NCI-H2107 (cell line): ENCODE results near the gene JMJD1C.
"Not testable (repeated sequence)": the region's sequence is repeated elsewhere in the genome, so short reads cannot be mapped to it uniquely, and the experiment has no call there.

Source experiments
- DNase-seq: peaks from one replicate; lab custom pipeline; 2025; lab: John Stamatoyannopoulos, UW

The JMJD1C gene

DNA sequence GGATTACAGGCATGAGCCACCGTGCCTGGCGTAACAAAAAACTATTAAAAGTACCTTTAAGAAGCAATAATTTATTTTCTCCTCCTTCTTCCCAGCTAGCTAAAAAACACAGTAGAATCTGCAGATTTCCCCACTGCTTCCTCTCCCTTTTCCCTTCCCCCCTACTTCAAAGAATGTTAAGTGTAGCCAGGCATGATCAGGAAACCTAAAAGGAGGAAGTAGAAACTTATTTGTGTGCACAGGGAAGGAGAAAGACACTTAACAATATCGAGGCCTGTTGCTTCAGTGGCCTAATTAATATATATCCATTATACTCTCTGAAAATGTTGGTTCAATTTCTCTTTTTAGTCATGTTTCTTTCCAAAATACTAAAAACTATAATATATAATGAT, 204.9 kb downstream of the JMJD1C start:
- DNase-seq, result no peak

GRCh38 chr10:63260103-63260859, 205.5 kb downstream of the JMJD1C start:
- no peak for DNase-seq

DNA sequence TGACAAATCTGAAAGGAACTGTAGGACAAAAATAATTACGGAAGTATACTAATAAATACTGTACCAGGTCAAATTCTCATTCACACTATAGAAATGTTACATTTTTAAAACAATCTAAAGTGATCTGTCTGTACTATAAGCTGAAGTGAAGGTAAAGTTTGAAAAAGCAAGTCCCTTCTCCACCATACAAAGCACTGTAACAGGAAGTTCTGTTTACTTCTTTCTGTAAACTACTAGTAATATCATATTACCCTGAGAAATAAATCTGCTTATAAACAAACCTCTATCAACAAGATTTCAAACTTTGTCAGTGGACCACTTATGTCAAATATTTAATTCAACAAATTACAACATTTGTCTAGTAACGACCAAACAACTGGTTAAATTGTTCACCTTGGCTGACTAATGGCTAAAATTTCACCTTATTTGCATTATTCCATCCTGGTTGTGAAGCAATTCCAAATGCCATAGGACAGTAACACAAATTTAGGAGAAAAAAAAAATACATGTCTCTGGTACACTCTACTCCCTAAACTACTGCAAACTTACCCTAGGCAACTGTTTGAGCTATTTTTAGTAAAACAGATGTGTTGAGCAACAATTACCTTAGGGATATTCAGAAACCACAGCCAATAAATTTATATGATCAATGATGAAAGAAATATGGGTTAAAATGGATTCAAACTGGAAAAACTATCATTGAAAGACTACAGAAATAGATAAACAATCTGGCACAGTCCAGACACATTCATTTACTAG, 206.7 kb downstream of the JMJD1C start:
- no peak for DNase-seq

- no peak for DNase-seq
Observed at GRCh38 chr10:63257778-63258177, 208.0 kb downstream of the JMJD1C start.

DNA sequence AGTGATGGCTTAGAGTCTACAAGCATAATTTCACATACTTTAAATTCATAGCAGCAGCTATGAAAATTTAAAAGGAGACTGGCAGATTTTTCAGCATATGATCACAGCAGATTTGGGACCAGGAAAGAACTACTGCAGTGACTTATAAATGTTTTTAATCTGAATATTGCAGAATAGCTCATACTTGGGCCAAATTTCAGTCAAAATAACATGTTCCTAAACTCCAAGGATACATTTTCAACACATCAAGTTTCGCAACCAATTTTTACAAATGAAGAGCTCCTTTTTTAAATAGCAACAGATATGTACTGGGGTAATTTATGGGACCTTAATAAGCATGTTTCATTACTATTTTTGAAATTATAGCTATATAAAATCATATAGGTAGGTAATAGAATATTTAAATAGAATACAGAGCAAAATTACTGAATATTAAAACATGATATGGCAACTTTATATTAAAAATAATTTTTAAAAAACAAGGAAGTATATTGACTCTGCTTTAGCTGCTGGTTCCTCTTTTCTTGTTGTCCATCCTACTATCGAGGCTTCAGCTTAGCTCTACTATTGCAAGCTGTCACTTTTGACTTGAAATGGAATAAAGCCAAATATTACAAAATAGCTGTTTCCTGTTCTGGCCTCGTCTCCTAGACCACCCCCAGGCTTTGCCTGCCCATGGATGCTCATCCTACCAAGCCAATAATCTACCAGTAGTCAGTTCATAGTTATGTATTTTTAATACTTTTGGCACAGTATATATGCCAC, 209.6 kb downstream of the JMJD1C start:
- no peak for DNase-seq

DNA sequence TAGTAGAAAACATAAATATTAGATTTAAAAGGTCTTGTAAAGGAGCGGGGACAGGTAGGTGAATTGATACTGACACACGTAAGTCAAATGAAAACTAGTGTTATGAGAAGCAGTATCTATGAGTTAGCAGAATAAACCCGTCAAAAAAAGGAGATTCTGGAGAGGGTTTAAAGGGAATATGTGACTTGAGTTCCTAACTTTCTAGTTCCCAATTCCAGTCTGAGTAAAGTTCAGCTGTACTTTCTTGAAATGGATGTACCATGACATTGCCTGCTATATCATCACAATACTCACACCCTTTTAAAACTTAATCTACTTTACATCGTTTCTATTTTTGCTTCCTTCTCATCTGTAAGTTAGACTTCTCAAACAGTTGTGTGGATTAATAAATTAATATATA, 210.5 kb downstream of the JMJD1C start:
- no peak for DNase-seq

DNA sequence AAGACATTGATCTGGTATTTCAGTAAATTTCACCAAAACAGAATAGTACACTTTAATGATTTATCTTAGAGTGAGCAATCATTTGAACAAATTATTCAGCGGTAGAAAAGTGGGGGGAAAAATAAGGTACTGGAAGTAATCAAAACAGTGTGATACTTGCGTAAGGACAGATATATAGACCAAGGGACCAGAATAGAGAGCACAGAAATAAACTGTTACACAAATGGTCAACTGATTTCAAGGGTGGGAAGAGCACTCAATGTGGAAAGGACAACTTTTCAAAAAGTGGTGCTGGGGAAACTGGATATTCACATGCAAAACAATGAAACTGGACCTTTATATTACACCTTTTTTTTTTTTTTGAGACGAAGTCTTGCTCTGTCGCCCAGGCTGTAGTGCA, 212.7 kb downstream of the JMJD1C start:
- DNase-seq, result no peak

DNA sequence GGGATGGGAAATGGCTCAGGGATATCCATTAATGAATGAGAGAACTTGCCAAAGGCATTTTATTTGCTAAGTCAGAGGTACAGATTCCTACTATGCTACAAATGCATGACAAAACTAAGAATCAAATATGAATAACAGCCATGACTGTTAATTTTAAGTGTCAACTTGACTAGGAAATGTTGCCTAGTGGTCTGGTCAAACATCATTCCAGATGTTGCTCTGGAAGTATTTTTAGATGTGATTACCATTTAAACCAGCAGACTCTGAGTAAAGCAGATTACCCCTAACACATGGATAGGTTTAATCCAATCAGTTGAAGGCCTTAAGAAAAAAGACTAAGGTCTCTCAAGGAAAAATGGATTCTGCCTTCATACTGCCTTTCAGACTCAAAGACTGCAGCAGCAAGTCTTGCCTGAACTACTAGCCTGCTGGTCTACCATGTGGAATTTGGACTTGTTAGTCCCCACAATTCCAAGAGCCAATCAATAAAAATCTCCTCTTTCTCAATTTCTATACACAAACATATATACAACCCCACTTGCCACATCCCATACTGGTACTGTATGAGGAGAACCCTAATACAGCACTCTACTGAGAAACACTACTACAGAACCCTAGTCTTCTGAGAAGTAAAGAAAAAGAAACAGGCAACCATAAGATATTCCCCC, 213.5 kb downstream of the JMJD1C start:
- no peak for DNase-seq

DNA sequence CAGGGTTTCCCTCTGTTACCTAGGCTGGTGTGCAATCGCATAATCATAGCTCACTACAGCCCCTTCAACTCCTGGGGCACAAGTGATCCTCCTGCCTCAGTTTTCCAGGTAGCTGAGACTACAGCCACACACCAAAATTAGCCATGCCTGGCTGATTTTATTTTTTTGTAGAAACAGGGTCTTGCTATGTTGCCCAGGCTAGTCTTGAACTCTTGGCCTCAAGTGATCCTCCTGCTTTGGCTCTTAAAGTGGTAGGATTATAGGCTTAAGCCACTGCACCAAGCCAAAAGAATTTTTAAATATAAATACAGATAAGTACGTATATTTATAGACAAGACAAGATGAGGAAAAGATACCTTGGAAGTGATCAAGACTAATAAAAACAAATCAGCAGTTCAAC, 215.7 kb downstream of the JMJD1C start:
- no peak for DNase-seq

DNA sequence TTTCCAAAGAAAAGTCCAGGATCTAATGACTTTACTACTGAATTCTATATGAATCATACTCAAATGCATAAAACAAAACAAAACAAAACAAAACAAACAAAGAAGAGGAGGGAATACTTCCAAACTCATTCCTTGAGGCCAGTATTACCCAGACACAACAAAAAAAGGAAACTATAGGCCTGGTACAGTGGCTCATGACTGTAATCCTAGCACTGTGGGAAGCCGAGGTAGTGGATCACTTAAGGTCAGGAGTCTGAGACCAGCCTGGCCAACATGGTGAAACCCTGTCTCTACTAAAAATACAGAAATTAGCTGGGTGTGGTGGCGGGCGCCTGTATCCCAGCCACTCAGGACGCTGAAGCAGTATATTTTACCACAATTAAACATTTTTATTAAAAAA, 218.0 kb downstream of the JMJD1C start:
- DNase-seq, result no peak

GRCh38 chr10:63246356-63246755, 219.4 kb downstream of the JMJD1C start:
- no peak for DNase-seq

GRCh38 chr10:63241841-63242281, 223.9 kb downstream of the JMJD1C start:
- DNase-seq, result no peak

GRCh38 chr10:63240807-63241206, 225.0 kb downstream of the JMJD1C start:
- no peak for DNase-seq

DNA sequence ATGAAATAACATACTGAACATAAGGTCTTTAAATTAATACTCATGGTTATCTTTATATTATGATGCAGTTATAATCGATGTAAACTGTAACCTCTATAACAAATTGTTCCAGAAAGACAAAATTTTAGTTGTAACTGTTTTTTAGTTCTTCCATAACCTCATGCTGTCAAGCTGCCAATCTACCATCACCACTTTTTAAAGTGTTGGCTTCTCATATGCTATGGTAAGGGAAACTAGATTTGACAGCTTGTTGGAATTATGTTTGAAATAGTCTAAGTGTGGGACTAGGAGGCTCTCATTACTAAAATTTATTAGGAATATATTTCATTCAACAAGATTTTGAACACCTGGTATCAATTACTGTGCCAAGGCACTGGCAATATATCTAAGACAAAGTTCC, 227.3 kb downstream of the JMJD1C start:
- no peak for DNase-seq

GRCh38 chr10:63237396-63237795, 228.4 kb downstream of the JMJD1C start:
- DNase-seq, result no peak

GRCh38 chr10:63236113-63236935, 229.5 kb downstream of the JMJD1C start:
- no peak for DNase-seq

DNA sequence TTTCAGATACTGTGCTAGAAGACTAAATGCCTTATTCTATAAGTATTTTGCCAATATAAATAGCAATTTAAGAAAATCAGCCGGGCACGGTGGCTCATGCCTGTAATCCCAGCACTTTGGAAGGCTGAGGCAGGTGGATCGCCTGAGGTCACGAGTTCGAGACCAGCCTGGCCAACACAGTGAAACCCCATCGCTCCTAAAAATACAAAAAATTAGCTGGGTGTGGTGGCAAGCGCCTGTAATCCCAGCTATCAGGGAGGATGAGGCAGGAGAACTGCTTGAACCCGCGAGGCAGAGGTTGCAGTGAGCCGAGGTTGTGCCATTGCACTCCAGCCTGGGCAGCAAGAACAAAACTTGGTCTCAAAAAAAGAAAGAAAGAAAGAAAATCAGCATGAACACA, 230.6 kb downstream of the JMJD1C start:
- not testable (repeated sequence) for DNase-seq

- no peak for DNase-seq
Observed at GRCh38 chr10:63229161-63229560, 236.6 kb downstream of the JMJD1C start.

- DNase-seq, result no peak
Observed at GRCh38 chr10:63228237-63228636, 237.5 kb downstream of the JMJD1C start.

GRCh38 chr10:63227207-63227895, 238.4 kb downstream of the JMJD1C start:
- DNase-seq, result no peak

DNA sequence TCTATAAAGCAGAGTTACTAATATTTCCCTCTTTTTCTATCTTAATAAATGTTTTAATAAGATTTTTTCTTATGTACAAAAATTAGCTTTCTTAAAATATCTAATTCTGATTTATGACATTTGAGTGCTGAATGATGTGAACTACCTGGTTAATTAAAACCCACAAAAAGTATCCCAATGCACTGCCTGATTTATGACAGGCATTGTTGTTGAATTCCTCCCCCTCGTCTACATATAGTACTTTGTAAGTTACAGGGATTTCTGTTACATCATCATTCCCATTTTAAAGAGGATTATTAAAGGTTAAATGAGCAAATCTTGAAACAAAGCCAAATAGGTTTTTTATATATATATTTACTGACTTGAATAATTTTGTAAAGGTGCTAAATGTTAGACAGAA, 241.5 kb downstream of the JMJD1C start:
- DNase-seq, result no peak
